ENCODE data around the gene ORAI1. TPM values are rescaled to one million over a fixed set of nuclear protein-coding genes. Genes with fewer than 3 reads are reported as not detected.

Gene ORAI1
- total RNA-seq, 1 experiment from 2014 or later: 14.5 TPM

Other genes starting within 250 kb of the ORAI1 start
- 51.5 and 62.7 TPM in 2 replicates for gene RNF34, start 226.4 kb upstream of the ORAI1 start, total RNA-seq (2014; rRNA removed; shearing (Covaris generic))
- 11.5 and 20.1 TPM in 2 replicates for gene KDM2B, start 45.5 kb upstream of the ORAI1 start, total RNA-seq (2014; rRNA removed; shearing (Covaris generic))
- gene MORN3, start 43.1 kb downstream of the ORAI1 start, total RNA-seq (2014; rRNA removed; shearing (Covaris generic)): 0.10 TPM in 1 of 2 replicates, not detected in the other
- 2.9 and 3.4 TPM in 2 replicates for gene TMEM120B, start 86.2 kb downstream of the ORAI1 start, total RNA-seq (2014; rRNA removed; shearing (Covaris generic))
- gene RHOF, start 167.2 kb downstream of the ORAI1 start, total RNA-seq (2014; rRNA removed; shearing (Covaris generic)): 1.1 and 1.5 TPM in 2 replicates
- 0.96 and 1.1 TPM in 2 replicates for gene SETD1B, start 177.5 kb downstream of the ORAI1 start, total RNA-seq (2014; rRNA removed; shearing (Covaris generic))
- not detected in 2 replicates for gene HPD, start 232.3 kb downstream of the ORAI1 start, total RNA-seq (2014; rRNA removed; shearing (Covaris generic))

Measured in RPMI7951 (cell line).